Effector memory CD4-positive, alpha-beta T cell (primary cell): ENCODE measurements around the gene COL28A1.

ENCODE experiments used
- DNase-seq, 3 donors: peaks; one replicate each; pipeline ENCODE4 v3.0.0-alpha.2; 2020
- H3K27ac ChIP-seq: 2 replicates; pipeline ENCODE4 v1.7.0; 2013; ENCODE audit warnings: mild to moderate bottlenecking, low read length, moderate library complexity; ENCODE audit not compliant: insufficient read depth, poor library complexity, severe bottlenecking
- H3K27me3 ChIP-seq: replicated peaks from 2 replicates; pipeline ENCODE4 v1.7.0; 2013; ENCODE audit warnings: mild to moderate bottlenecking, low read length; ENCODE audit not compliant: insufficient read depth, control insufficient read depth, poor library complexity, severe bottlenecking
- H3K36me3 ChIP-seq: 2 replicates; pipeline ENCODE4 v1.7.0; 2013; ENCODE audit warnings: mild to moderate bottlenecking, low read length, moderate library complexity; ENCODE audit not compliant: control insufficient read depth, insufficient read depth
- H3K4me1 ChIP-seq: 2 replicates; pipeline ENCODE4 v1.7.0; 2013; ENCODE audit warnings: low read length, mild to moderate bottlenecking; ENCODE audit not compliant: control insufficient read depth, insufficient read depth, poor library complexity, severe bottlenecking
- H3K4me3 ChIP-seq: 2 replicates; pipeline ENCODE4 v1.7.0; 2013; ENCODE audit warnings: low read length, low read depth, mild to moderate bottlenecking; ENCODE audit not compliant: insufficient read depth, poor library complexity, severe bottlenecking
- H3K9me3 ChIP-seq: 2 replicates; pipeline ENCODE4 v1.7.0; 2013; ENCODE audit warnings: mild to moderate bottlenecking, low read length, moderate library complexity; ENCODE audit not compliant: control insufficient read depth

The COL28A1 gene

GRCh38 chr7:7548407-7548806, 12.7 kb upstream of the COL28A1 start:
- Histone ChIP-seq H3K27ac (no peak overlapping the region), H3K4me3 (no peak overlapping the region), H3K36me3 (no peaks in the 10 kb centered on the region), H3K4me1 (no peaks in the 10 kb centered on the region), H3K9me3 (no peaks in the 10 kb centered on the region), H3K27me3 (no peaks in the 10 kb centered on the region)
- DNase-seq = no peak

DNA sequence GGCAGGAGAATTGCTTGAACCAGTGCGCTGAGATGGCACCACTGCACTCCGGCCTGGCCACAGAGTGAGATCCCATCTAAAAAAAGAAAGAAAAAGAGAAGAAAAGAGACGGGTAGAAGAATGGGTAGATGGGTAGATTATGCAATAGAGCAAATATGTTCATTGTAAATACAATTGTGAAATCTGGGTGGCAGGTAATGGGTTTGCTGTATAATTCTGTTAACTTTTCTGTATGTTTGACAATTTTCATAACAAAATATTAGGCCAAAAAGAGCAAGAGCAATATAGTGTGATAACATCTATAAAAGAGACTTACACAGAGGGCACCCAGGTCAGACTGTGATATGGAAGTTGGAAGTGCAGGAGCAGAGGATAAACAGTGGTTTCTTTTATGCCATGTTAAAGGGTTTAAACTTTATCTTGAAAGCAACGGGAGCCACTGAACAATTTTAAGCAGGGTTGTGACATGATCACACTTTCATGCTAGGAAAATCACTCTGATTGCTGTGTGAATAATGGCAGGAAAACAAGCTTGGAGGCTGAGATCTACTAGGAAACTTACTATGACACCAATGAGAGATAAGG, 6.7 kb upstream of the COL28A1 start:
- no peaks in the 10 kb centered on the region for H3K4me1 ChIP-seq
- no peaks in the 10 kb centered on the region for H3K36me3 ChIP-seq
- no peak overlapping the region for H3K27ac ChIP-seq
- DNase-seq = no peak
- no peaks in the 10 kb centered on the region for H3K9me3 ChIP-seq
- H3K4me3 ChIP-seq = no peak overlapping the region
- no peaks in the 10 kb centered on the region for H3K27me3 ChIP-seq

DNA sequence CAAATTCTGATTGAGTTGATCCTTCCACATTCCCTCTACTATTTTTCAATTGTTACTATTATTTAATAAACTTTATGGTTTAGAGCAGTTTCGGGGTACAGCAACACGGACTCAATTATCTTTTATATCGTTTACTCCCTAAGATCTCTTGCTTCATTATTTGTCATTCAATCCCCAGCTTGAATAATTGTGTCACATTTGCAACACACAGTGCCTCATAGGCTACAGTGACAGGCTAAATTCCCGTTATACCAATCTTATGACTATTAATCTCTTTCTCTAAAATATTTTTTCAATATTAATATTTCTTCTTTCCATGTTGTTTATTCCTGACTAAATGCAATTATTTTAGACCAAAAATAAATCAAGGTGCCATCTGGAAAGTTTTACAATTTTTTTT, 4.0 kb upstream of the COL28A1 start:
- no peaks in the 10 kb centered on the region for H3K9me3 ChIP-seq
- no peaks in the 10 kb centered on the region for H3K4me1 ChIP-seq
- H3K27me3 ChIP-seq = no peaks in the 10 kb centered on the region
- no peaks in the 10 kb centered on the region for H3K36me3 ChIP-seq
- no peak overlapping the region for H3K27ac ChIP-seq
- DNase-seq = no peak
- no peak overlapping the region for H3K4me3 ChIP-seq

DNA sequence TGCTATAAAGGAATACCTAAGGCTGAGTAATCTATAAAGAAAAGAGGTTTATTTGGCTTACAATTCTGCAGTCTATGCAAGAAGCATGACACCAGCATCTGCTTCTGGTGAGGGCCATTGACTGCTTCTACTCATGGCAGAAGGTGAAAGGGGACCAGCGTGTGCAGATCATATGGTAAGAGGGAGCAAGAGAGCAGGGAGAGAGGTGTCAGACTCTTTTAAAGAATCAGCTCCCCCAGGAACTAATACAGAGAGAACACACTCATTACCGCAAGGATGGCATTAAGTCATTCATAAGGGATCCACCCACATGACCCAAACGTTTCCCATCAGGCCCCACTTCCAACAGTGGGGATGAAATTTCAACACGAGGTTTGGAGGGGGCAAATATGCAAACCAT, 3.5 kb upstream of the COL28A1 start:
- no peak for DNase-seq
- no peaks in the 10 kb centered on the region for H3K9me3 ChIP-seq
- no peak overlapping the region for H3K4me3 ChIP-seq
- H3K36me3 ChIP-seq = no peaks in the 10 kb centered on the region
- H3K4me1 ChIP-seq = no peaks in the 10 kb centered on the region
- H3K27me3 ChIP-seq = no peaks in the 10 kb centered on the region
- H3K27ac ChIP-seq = no peak overlapping the region

DNA sequence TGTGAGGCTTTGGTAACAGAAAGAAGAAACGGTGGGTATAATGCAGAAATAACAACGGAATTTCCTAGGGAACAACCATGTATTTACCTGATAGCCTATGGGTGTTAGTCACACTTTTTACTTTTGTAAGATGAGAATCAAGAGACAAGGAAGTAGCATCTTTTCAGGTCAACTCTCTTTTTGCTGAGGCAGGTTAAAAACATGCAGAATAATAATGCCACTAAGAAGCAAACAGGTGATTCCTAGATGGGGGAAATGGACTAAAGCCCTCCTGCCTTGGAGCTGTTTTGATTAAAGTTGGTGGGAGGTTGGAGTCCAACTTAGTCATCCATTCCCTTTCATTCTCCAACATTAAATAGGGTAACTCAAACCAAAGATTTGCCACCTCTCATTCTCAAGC, 2.0 kb upstream of the COL28A1 start:
- no peaks in the 10 kb centered on the region for H3K9me3 ChIP-seq
- no peaks in the 10 kb centered on the region for H3K36me3 ChIP-seq
- no peak overlapping the region for H3K27ac ChIP-seq
- no peaks in the 10 kb centered on the region for H3K4me1 ChIP-seq
- no peak for DNase-seq
- H3K27me3 ChIP-seq = no peaks in the 10 kb centered on the region
- H3K4me3 ChIP-seq = no peak overlapping the region

- Histone ChIP-seq H3K4me3 (no peak overlapping the region), H3K4me1 (no peaks in the 10 kb centered on the region), H3K36me3 (no peaks in the 10 kb centered on the region), H3K27me3 (no peaks in the 10 kb centered on the region), H3K27ac (no peak overlapping the region), H3K9me3 (no peaks in the 10 kb centered on the region)
- no peak for DNase-seq
These were observed 835 bp upstream of the COL28A1 start for GRCh38 chr7:7536396-7537019.

DNA sequence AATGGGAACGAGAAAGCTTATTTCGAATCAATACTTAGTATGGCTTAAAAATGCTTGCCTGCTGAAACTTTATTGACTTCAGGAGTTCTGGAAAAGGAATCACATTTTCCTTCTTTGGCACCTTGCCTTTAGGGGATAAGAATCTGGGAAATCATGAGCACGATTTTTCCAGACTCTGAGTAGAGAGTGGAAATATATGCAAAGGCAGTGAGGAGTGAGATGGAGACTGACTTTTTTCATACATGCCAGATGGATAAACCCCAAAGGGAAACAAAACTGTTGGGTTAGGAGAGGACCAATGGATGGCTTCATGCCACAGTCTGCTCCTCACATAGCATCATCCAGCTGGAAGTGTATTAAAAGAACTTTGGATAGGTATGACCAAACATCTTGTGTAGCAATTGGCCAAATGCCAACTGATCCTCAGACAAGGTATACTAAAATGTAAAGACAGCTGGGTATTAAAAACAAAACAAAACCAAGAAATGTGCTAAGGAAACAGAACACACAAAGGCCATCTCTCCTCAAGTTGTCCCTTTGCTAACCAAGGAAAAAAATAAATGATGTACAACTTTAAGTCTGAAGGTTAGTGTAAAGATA, 1.7 kb downstream of the COL28A1 start:
- H3K4me3 ChIP-seq = no peak overlapping the region
- no peaks in the 10 kb centered on the region for H3K27me3 ChIP-seq
- no peaks in the 10 kb centered on the region for H3K9me3 ChIP-seq
- H3K36me3 ChIP-seq = no peaks in the 10 kb centered on the region
- DNase-seq = no peak
- no peak overlapping the region for H3K27ac ChIP-seq
- no peaks in the 10 kb centered on the region for H3K4me1 ChIP-seq

DNA sequence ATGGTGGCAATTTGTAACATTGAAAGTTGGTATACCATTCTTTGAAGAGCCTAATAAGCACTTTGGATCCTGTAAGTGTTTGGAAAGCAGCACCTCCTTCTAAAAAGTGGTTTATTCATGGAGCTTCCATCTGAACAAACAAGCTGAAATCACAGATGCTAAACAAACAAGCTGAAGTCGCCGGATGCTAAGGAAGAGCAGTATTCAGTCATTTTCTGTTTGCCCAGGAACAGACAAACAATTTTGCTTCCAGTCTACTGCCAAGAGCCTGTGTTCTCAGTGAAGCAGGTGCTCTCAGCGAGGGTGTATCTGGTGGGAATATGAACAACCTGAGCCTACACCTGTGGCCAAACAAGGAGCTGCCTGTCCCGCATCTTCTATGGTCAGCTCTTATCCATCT, 6.3 kb downstream of the COL28A1 start:
- Histone ChIP-seq H3K4me1 (no peaks in the 10 kb centered on the region), H3K36me3 (no peaks in the 10 kb centered on the region), H3K9me3 (no peaks in the 10 kb centered on the region), H3K27ac (no peak overlapping the region), H3K27me3 (no peaks in the 10 kb centered on the region), H3K4me3 (no peak overlapping the region)
- DNase-seq = no peak

DNA sequence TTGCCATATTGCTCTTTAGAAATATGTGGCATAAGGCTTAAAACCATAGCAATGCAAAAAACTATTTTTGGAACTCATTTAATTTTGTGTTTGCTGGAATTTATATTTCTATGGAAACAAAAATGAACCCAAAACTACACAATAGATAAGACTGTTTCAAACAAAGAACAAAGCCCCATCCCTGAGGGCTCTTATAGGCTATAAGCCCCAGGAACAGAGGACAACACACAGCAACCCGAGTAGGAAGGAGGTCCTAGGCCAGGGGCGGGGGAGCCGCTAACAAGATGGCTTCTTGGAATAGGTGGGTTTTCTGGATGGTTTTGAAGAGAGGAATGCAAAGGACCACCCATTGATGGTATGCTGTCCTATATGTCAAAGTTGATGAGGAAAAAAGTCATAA, 8.6 kb downstream of the COL28A1 start:
- DNase-seq = no peak
- no peaks in the 10 kb centered on the region for H3K27me3 ChIP-seq
- no peaks in the 10 kb centered on the region for H3K4me1 ChIP-seq
- no peaks in the 10 kb centered on the region for H3K9me3 ChIP-seq
- H3K36me3 ChIP-seq = no peaks in the 10 kb centered on the region
- H3K27ac ChIP-seq = no peak overlapping the region
- no peak overlapping the region for H3K4me3 ChIP-seq

- Histone ChIP-seq H3K27me3 (no peaks in the 10 kb centered on the region), H3K36me3 (no peaks in the 10 kb centered on the region), H3K27ac (no peak overlapping the region), H3K4me3 (no peak overlapping the region), H3K9me3 (no peaks in the 10 kb centered on the region), H3K4me1 (no peaks in the 10 kb centered on the region)
- DNase-seq = no peak
These were observed 9.7 kb downstream of the COL28A1 start for GRCh38 chr7:7526006-7526405.
